Naive thymus-derived CD4-positive, alpha-beta T cell (primary cell): ENCODE measurements around the gene VPREB1. TPM values are rescaled to one million over a fixed set of nuclear protein-coding genes. Genes with fewer than 3 reads are reported as not detected.
"Not testable (repeated sequence)": the region's sequence is repeated elsewhere in the genome, so short reads cannot be mapped to it uniquely, and the experiment has no call there.

Source experiments
- ATAC-seq: fragments of 150-1000 bp; cut with Tn5 transposase; 2 replicates; pipeline ENCODE4 v1.10.0; 2021; ENCODE audit warnings: mild to moderate bottlenecking, moderate library complexity
- CTCF ChIA-PET: fragments of 350-600 bp; sonication (Branson Sonifier 250); formaldehyde crosslinking; loops from one replicate; lab custom pipeline; 2021; ENCODE audit warnings: antibody characterized with exemption; lab: Charles Lee
- POLR2A ChIA-PET: fragments of 350-600 bp; sonication (Branson Sonifier 250); formaldehyde crosslinking; loops from one replicate; lab custom pipeline; 2021; ENCODE audit warnings: antibody characterized with exemption, inconsistent platforms; lab: Charles Lee
- DNase-seq, 9 donors: peaks; one replicate each; pipeline versions ENCODE4 v3.0.0 to v3.0.0-alpha.2; 2020 to 2022; ENCODE audit warnings: mixed read lengths in 1 of 9
- H3K27ac ChIP-seq: one replicate; pipeline ENCODE4 v1.7.0; 2013; ENCODE audit warnings: mild to moderate bottlenecking, low read depth, low read length, moderate library complexity
- H3K27me3 ChIP-seq, 2 donors: one replicate each; pipeline ENCODE4 v1.7.0; 2013; ENCODE audit warnings: low read length in 2 of 2, mild to moderate bottlenecking in 2 of 2, moderate library complexity in 2 of 2; ENCODE audit not compliant: control insufficient read depth in 2 of 2, insufficient read depth in 2 of 2
- H3K36me3 ChIP-seq, 3 experiments: 1 replicate in 2 of 3; 2 replicates in 1 of 3; pipeline ENCODE4 v1.7.0; 2013; ENCODE audit warnings: low read length in 3 of 3, mild to moderate bottlenecking in 3 of 3, moderate library complexity in 1 of 3; ENCODE audit not compliant: insufficient read depth in 3 of 3, control insufficient read depth in 2 of 3
- H3K4me1 ChIP-seq, 2 donors: one replicate each; pipeline ENCODE4 v1.7.0; 2013; ENCODE audit warnings: low read length in 2 of 2, mild to moderate bottlenecking in 2 of 2, moderate library complexity in 1 of 2; ENCODE audit not compliant: control insufficient read depth in 2 of 2, insufficient read depth in 2 of 2
- H3K4me3 ChIP-seq: 2 replicates; pipeline ENCODE4 v1.7.0; 2013; ENCODE audit warnings: mild to moderate bottlenecking, low read length
- H3K9me3 ChIP-seq, 3 experiments: 1 replicate in 2 of 3; 2 replicates in 1 of 3; pipeline ENCODE4 v1.7.0; 2013; ENCODE audit warnings: low read length in 3 of 3; ENCODE audit not compliant: control insufficient read depth in 2 of 3
- H3K27ac Mint-ChIP-seq, 9 donors: one replicate each; pipeline ENCODE4 v1.8.0; 2020 to 2022; ENCODE audit warnings: mixed read lengths in 9 of 9, mild to moderate bottlenecking in 8 of 9, moderate library complexity in 5 of 9, inconsistent platforms in 2 of 9
- H3K27me3 Mint-ChIP-seq, 5 donors: one replicate each; pipeline ENCODE4 v1.8.0; 2021 to 2022; ENCODE audit warnings: mixed read lengths in 5 of 5, mild to moderate bottlenecking in 1 of 5
- H3K36me3 Mint-ChIP-seq, 5 donors: one replicate each; pipeline ENCODE4 v1.8.0; 2020 to 2022; ENCODE audit warnings: mixed read lengths in 5 of 5, mild to moderate bottlenecking in 3 of 5, inconsistent platforms in 1 of 5
- H3K4me1 Mint-ChIP-seq, 7 donors: one replicate each; pipeline ENCODE4 v1.8.0; 2020 to 2022; ENCODE audit warnings: mixed read lengths in 7 of 7, mild to moderate bottlenecking in 3 of 7, inconsistent platforms in 1 of 7
- H3K4me3 Mint-ChIP-seq, 10 donors: one replicate each; pipeline ENCODE4 v1.8.0; 2020 to 2022; ENCODE audit warnings: mild to moderate bottlenecking in 10 of 10, mixed read lengths in 10 of 10, moderate library complexity in 6 of 10, inconsistent platforms in 2 of 10
- H3K9me3 Mint-ChIP-seq, 11 donors: one replicate each; pipeline ENCODE4 v1.8.0; 2020 to 2022; ENCODE audit warnings: mixed read lengths in 11 of 11, mild to moderate bottlenecking in 4 of 11, inconsistent platforms in 1 of 11, moderate library complexity in 1 of 11
- intact Hi-C, 2 donors: fragments of 100-400 bp; cut with micrococcal nuclease; formaldehyde crosslinking; loops; one replicate each; pipeline ENCODE4 v1.15.1; 2023
- polyA plus RNA-seq, 2 donors: library from polyadenylated mRNA; unstranded; fragments of 300-500 nt; fragmentation: Illumina TruSeq; gene quantifications; one replicate each; pipeline ENCODE4 v1.2.3, GENCODE V29; 2021
- total RNA-seq, 6 experiments: library from RNA in 5 of 6; stranded (reverse) in 5 of 6; gene quantifications; 1 replicate in 5 of 6; 2 replicates in 1 of 6; pipeline ENCODE4 v1.2.3 and lab custom pipeline; 2021 to 2026

Gene VPREB1
- total and polyA plus RNA-seq, 7 experiments from 2014 or later, result not detected

DNA sequence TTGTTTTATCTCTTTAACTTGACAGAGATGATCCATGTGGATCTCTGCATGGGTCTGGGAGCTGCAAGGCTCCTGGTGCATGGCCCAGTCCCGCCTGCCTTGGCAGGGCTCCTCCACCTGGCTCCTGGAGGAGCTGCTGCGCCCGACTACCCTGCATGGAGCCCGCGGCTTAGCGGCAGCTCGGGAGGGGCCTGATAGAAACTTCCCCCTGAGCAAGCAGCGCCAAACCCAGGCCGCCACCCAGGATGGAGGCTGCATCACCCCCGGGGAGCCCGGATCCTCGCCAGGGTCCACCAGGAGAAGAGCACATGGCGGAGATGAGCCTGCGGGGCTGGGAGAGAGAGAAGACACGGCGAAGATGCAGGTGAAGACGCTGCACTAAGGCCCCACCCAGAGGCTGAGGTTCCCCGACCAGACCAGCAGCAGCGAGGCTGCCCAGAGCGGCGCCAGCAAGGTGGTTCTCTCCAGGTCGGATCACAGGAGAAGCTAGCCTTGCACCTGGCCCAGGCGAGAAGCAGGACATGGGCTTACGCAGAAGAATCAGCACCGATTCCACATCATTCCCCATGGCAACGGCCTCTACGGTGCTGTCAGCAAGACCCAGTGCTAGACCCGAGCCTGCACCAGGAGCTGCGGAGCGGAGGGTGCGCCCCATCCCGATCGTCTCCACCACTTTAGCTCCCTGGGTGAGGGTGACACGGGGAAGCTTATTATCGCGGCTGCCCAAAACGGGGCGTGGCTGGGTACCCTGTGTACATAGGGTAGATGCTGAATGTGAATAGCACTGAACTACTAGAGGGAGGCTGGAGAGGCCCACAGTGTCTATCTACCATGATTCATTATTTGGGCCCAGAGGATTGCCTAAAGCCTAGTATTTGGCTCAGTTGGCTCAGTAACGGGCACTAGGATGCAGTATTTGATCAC, 41.3 kb upstream of the VPREB1 start:
- Histone ChIP-seq H3K36me3 (no peaks in the 10 kb centered on the region), H3K4me1 (peaks cover 0 to 4% of the 10 kb centered on the region in 2 donors), H3K9me3 (no peaks in the 10 kb centered on the region), H3K4me3 (no peak overlapping the region), H3K27me3 (no peaks in the 10 kb centered on the region), H3K27ac (no peak overlapping the region)
- Mint-ChIP-seq H3K4me1 (peaks cover 6 to 11% (median 9%) of the 10 kb centered on the region in 7 donors), H3K9me3 (peaks cover 0 to 3% (median 0%) of the 10 kb centered on the region in 11 donors), H3K27ac (no peak overlapping the region), H3K27me3 (peaks cover 7 to 21% (median 18%) of the 10 kb centered on the region in 5 donors), H3K4me3 (no peak overlapping the region), H3K36me3 (no peaks in the 10 kb centered on the region)
- ChIA-PET POLR2A (no interaction called here), CTCF (interaction anchor here (0.6 to 3.1 kb wide), 3 partner anchors 29 to 813 kb away, joined by 3 to 15 read pairs (median 3); no protein-coding TSS in a partner anchor)
- intact Hi-C loops, result no loop called here
- DNase-seq, result no peak
- no peak for ATAC-seq

DNA sequence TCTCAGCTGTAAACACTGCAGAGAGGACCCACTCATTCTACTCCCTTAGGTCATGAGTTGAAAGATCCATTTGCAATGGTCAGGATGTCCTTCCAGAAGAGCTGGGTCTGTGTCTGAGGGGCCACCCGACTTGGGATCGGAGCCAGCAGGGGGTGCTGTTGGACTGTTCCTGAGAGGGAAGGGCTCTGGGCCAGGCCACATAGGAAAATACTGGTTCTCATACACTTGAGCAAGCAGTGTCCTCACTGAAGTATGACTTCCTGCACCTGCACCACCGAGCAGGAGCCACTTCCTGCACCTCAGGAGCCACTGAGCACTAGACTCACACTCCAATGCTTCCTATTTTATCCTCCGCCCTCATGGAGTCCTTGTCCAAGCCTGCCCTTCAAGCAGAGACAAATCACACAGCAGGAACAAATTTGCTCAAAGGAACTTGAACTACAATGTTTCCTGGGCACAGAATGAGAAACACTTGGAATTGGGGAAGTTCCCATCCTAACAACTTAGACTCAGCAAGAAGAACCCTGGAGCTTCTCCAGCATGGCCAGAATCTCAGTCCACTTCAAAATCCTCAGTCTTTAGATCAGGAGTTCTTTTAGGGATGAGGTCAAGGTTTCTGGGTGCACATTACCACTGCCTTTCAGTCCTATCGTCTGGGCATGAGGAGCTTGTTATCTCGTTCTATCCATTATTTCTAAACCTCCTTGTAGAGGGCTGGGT, 36.6 kb upstream of the VPREB1 start:
- Mint-ChIP-seq H3K4me3 (peak overlapping the region in 6 of 10 donors; percentile 3 to 64 (median 50)), H3K27ac (peak overlapping the region in 8 of 9 donors; percentile 11 to 75 (median 38)), H3K4me1 (peaks cover 9 to 35% (median 28%) of the 10 kb centered on the region in 7 donors), H3K9me3 (no peaks in the 10 kb centered on the region), H3K27me3 (peaks cover 0 to 4% (median 0%) of the 10 kb centered on the region in 5 donors), H3K36me3 (no peaks in the 10 kb centered on the region)
- Histone ChIP-seq H3K36me3 (no peaks in the 10 kb centered on the region), H3K4me1 (peaks cover 4 to 9% of the 10 kb centered on the region in 2 donors), H3K4me3 (no peak overlapping the region), H3K27me3 (no peaks in the 10 kb centered on the region), H3K9me3 (no peaks in the 10 kb centered on the region), H3K27ac (no peak overlapping the region)
- intact Hi-C loops, result loop anchor here (1.0 to 2.0 kb wide), 5 partner anchors 27 to 215 kb away; no protein-coding TSS in a partner anchor
- ATAC-seq (peak; percentile 90), DNase-seq (peak; percentile 37 to 87 (median 63))
- CTCF ChIA-PET, result interaction anchor here (0.7 to 4.2 kb wide), 8 partner anchors 9 to 379 kb away, joined by 3 to 42 read pairs (median 4); no protein-coding TSS in a partner anchor
- POLR2A ChIA-PET, result interaction anchor here (0.6 kb wide), 2 partner anchors 9 to 27 kb away, joined by 3 to 4 read pairs; no protein-coding TSS in a partner anchor

DNA sequence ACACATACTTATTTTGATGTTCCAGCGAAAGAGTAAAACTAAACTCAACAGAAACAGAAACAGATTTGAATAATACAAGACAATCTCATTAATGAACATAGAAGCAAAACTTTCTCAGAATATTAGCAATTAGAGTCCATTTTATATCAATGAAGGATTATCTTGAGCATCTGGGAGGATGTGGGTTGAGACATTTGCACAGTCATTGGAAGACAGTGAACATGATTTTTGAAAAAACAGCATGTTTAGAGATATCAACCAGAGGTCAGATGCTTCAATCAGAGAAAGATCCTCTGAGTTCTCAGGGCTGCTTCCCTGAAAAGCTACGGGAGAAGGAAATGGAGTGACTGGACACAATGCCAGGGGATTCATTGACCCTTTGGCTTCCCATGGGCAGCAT, 35.9 kb upstream of the VPREB1 start:
- no peaks in the 10 kb centered on the region for H3K9me3 Mint-ChIP-seq
- intact Hi-C loops, result loop anchor here (1.0 to 2.0 kb wide), 4 partner anchors 27 to 214 kb away; no protein-coding TSS in a partner anchor
- ChIA-PET CTCF (interaction anchor here (0.9 to 4.2 kb wide), 6 partner anchors 8 to 378 kb away, joined by 3 to 42 read pairs (median 6); no protein-coding TSS in a partner anchor), POLR2A (interaction anchor here (0.6 kb wide), 1 partner anchor 8 kb away, joined by 3 read pairs; no protein-coding TSS in a partner anchor)
- H3K36me3 Mint-ChIP-seq, result no peaks in the 10 kb centered on the region
- H3K27me3 ChIP-seq, result no peaks in the 10 kb centered on the region
- H3K4me1 Mint-ChIP-seq, result peaks cover 9 to 37% (median 28%) of the 10 kb centered on the region in 7 donors
- no peak for DNase-seq
- ATAC-seq, result no peak
- H3K27ac ChIP-seq, result no peak overlapping the region
- H3K27ac Mint-ChIP-seq, result peak overlapping the region in 2 of 9 donors; percentile 44 to 61
- H3K4me3 Mint-ChIP-seq, result peak overlapping the region in 1 of 10 donors; percentile 26
- H3K9me3 ChIP-seq, result no peaks in the 10 kb centered on the region
- H3K4me3 ChIP-seq, result no peak overlapping the region
- peaks cover 0 to 4% (median 0%) of the 10 kb centered on the region in 5 donors for H3K27me3 Mint-ChIP-seq
- H3K36me3 ChIP-seq, result no peaks in the 10 kb centered on the region
- H3K4me1 ChIP-seq, result peaks cover 4 to 9% of the 10 kb centered on the region in 2 donors

DNA sequence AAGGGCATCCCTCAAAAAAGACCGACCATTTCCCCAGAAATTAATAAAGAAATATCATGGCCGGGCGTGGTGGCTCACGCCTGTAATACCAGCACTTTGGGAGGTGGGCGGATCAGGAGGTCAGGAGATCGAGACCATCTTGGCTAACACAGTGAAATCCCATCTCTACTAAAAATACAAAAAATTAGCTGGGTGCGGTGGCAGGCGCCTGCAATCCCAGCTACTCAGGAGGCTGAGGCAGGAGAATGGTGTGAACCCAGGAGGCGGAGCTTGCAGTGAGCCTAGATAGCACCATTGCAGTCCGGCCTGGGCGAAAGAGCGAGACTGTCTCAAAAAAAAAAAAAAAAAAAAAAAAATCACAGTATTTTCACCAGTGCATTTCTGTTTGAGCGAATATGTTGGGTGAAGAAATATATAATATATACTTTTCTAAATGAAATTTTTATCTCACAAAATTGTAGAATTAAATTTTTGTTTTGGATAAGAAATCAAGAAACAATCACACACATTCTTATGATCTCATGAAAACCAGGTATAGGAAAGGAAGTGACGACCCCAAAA, 35.4 kb upstream of the VPREB1 start:
- POLR2A ChIA-PET, H3K9me3 Mint-ChIP-seq, H3K4me1 ChIP-seq, H3K4me3 ChIP-seq, ATAC-seq, DNase-seq, H3K9me3 ChIP-seq, H3K36me3 ChIP-seq, H3K36me3 Mint-ChIP-seq, H3K27me3 ChIP-seq, H3K4me3 Mint-ChIP-seq, H3K27me3 Mint-ChIP-seq, H3K27ac ChIP-seq: not testable (repeated sequence)
- CTCF ChIA-PET, result interaction anchor here (1.0 to 4.2 kb wide), 4 partner anchors 8 to 378 kb away, joined by 3 to 42 read pairs (median 10); no protein-coding TSS in a partner anchor
- peak overlapping the region in 3 of 9 donors; percentile 5 to 76 (median 8) for H3K27ac Mint-ChIP-seq
- intact Hi-C loops, result loop anchor here in 1 of 2 donors (2.0 kb wide), 2 partner anchors 90 to 134 kb away; no protein-coding TSS in a partner anchor
- H3K4me1 Mint-ChIP-seq, result peaks cover 9 to 37% (median 28%) of the 10 kb centered on the region in 7 donors

DNA sequence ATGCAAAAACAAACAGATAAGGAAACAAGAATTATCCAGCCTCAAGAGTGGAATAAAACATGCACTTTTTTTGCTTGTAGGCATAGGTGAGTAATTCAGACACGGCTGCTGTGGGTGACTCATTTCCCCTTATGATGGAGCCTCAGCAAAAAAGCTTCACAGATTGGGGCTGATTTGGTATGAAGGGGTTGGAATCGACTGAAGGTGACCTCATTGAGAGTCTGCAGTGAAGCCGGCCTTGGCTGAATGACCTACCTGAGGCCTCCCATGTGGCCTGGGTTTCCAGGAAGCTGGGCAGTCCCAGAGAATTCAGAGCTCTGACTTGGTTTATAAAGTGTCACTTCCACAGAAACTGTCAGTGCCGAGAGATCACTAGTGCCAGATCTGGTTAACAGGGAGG, 34.2 kb upstream of the VPREB1 start:
- H3K4me1 ChIP-seq, result peaks cover 4 to 9% of the 10 kb centered on the region in 2 donors
- no peaks in the 10 kb centered on the region for H3K9me3 ChIP-seq
- no peaks in the 10 kb centered on the region for H3K36me3 ChIP-seq
- ChIA-PET CTCF (interaction anchor here (1.3 to 4.2 kb wide), 3 partner anchors 9 to 24 kb away, joined by 4 to 42 read pairs (median 15); no protein-coding TSS in a partner anchor), POLR2A (no interaction called here)
- H3K36me3 Mint-ChIP-seq, result no peaks in the 10 kb centered on the region
- H3K27me3 ChIP-seq, result no peaks in the 10 kb centered on the region
- H3K27ac Mint-ChIP-seq, result peak overlapping the region in 5 of 9 donors; percentile 29 to 89 (median 82)
- peak; percentile 23 for ATAC-seq
- peak in 2 of 9 donors; percentile 17 to 63 for DNase-seq
- H3K4me1 Mint-ChIP-seq, result peaks cover 9 to 37% (median 28%) of the 10 kb centered on the region in 7 donors
- intact Hi-C loops, result loop anchor here in 1 of 2 donors (2.0 kb wide), 1 partner anchor 88 kb away; no protein-coding TSS in a partner anchor
- H3K4me3 Mint-ChIP-seq, result peak overlapping the region in 3 of 10 donors; percentile 39 to 69 (median 68)
- no peak overlapping the region for H3K4me3 ChIP-seq
- no peaks in the 10 kb centered on the region for H3K9me3 Mint-ChIP-seq
- H3K27ac ChIP-seq, result no peak overlapping the region
- peaks cover 0 to 2% (median 0%) of the 10 kb centered on the region in 5 donors for H3K27me3 Mint-ChIP-seq
